HG02973 (cell line): Measurements from ENCODE around the gene MSH2.
"Not testable (repeated sequence)": the region's sequence is repeated elsewhere in the genome, so short reads cannot be mapped to it uniquely, and the experiment has no call there.

Experiments
- ATAC-seq: cut with Tn5 transposase; IDR thresholded peaks from one replicate; pipeline ENCODE4 v1.9.1; 2021; ENCODE audit warnings: moderate library complexity; ENCODE audit not compliant: unreplicated experiment

The MSH2 gene

GRCh38 chr2:47402805-47403608 is at the start of gene MSH2:
Gene MSH2, plus strand, starts transcription at chr2:47403156. Its CDS starts 36 bp downstream, at chr2:47403192.
- ATAC-seq = peak; percentile 93

GRCh38 chr2:47354013-47354847 is 48.7 kb upstream of the MSH2 start:
- ATAC-seq = no peak

GRCh38 chr2:47354848-47355204 is 48.1 kb upstream of the MSH2 start:
- no peak for ATAC-seq

GRCh38 chr2:47357483-47357882 is 45.5 kb upstream of the MSH2 start:
- no peak for ATAC-seq

GRCh38 chr2:47359375-47359868 is 43.5 kb upstream of the MSH2 start:
- no peak for ATAC-seq

DNA sequence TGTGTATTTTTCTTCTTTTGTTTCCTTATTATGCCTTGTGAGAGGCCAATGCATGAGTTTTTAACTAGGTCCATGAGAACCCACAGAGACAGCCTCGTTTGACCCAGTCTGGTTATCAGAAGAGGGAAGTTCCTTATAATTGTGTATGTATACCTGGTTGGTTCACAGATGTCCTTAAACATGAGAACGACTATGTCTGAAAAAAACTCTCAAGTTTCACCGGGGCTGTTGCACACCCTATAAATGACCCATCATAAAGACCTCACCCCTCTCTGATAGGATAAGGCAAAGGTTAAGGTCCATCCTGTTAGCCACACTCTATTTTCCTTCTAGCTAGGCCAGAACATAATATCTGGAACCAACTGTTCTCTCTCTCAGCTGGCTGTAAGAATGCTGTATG is 42.7 kb upstream of the MSH2 start:
- ATAC-seq = no peak

DNA sequence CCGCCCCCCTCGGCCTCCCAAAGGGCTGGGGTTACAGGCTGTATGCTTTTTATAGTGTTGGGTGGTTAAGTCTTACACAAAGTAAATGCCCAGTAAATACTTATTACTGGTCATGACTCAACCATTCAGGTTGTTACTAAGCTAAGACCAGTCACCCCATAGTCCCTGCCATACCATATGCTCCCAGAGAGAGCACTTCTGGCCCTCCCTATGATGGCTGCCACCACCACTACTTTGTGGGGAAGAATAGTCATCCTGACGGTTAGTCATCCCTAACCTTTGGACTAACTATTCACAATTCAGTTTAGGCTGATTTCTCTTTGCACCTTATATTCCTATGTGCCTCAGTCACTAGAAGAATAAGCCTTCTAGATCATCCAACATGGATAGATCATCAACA is 42.0 kb upstream of the MSH2 start:
- no peak for ATAC-seq

DNA sequence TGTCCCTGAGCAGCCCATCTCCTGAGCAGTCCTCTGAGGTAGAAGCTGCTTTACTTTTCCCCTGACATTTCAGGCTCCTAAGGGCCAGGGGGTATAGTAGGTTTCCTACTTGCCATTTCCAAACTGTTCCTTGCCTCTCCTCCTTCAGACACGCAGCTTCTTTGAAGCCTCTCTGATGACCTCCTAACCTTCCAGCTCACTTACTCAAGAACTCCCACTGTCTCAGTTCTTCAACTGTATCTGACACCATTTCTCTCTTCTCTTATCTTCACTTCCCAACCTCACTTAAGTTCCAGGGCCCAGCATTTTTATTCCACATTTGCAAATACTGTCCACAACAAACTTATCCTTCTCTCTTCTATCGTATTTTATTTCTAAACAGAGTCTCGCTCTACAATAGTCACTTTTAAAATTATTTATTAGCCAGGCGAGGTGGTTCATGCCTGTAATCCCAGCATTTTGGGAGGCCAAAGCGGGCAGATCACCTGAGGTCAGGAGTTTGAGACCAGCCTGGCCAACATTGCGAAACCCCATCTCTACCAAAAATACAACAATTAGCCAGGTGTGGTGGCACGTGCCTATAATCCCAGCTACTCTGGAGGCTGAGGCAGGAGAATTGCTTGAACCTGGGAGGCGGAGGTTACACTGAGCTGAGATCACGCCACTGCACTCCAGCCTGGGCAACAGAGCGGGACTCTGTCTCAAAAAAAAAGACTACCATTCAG is 41.3 kb upstream of the MSH2 start:
- not testable (repeated sequence) for ATAC-seq

GRCh38 chr2:47373747-47374146 is 29.2 kb upstream of the MSH2 start:
- ATAC-seq = no peak

- no peak for ATAC-seq
These were observed 27.6 kb upstream of the MSH2 start for GRCh38 chr2:47375307-47375706.

DNA sequence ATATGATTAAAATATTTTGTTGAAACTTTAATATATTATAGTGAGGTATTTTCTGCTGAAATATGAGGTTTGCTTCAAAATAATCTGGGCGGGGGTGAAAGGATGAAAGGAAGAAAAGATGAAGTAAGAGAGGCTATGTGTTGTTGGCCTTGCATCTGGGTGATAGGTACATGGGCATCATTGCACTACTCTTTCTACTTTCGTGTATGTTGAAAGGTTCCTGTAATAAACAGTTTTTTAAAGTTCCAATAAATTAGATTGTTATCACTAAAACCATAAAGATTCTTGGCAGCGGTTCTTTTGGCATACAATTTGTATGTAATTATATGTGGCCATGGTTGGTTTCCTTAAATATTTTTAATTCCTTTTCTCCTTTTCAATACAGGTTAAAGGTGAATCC is 23.6 kb upstream of the MSH2 start:
- ATAC-seq = no peak

- ATAC-seq = no peak
These were observed 21.5 kb upstream of the MSH2 start for GRCh38 chr2:47381408-47381807.

DNA sequence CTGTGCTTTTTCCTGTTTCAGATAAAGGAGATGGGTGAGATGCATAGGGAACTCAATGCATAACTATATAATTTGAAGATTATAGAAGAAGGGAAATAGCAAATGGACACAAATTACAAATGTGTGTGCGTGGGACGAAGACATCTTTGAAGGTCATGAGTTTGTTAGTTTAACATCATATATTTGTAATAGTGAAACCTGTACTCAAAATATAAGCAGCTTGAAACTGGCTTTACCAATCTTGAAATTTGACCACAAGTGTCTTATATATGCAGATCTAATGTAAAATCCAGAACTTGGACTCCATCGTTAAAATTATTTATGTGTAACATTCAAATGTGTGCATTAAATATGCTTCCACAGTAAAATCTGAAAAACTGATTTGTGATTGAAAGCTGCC is 16.4 kb upstream of the MSH2 start:
- no peak for ATAC-seq

DNA sequence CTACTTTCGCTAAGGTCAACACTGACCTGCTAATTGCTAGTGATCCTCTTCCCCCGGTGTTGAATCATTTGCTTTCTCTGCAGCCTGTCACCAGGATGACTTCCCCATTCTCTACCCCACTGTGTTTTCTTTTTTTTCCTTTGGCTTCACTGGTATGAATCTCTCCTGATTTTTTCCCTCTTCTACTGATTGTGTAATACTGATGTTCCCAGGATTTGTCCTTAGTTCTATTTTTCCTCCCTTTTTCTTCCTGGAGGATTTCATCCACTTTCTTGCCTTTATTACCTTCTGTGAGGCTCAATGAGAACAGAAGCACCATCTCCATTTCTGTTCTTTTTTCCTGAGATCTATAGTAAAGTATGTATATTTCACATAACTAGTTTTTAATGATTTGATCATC is 14.1 kb upstream of the MSH2 start:
- no peak for ATAC-seq

GRCh38 chr2:47389692-47390091 is 13.3 kb upstream of the MSH2 start:
- ATAC-seq = no peak

GRCh38 chr2:47401789-47402554 is 984 bp upstream of the MSH2 start:
- no peak for ATAC-seq

GRCh38 chr2:47402555-47402804 is 476 bp upstream of the MSH2 start:
- ATAC-seq = no peak

DNA sequence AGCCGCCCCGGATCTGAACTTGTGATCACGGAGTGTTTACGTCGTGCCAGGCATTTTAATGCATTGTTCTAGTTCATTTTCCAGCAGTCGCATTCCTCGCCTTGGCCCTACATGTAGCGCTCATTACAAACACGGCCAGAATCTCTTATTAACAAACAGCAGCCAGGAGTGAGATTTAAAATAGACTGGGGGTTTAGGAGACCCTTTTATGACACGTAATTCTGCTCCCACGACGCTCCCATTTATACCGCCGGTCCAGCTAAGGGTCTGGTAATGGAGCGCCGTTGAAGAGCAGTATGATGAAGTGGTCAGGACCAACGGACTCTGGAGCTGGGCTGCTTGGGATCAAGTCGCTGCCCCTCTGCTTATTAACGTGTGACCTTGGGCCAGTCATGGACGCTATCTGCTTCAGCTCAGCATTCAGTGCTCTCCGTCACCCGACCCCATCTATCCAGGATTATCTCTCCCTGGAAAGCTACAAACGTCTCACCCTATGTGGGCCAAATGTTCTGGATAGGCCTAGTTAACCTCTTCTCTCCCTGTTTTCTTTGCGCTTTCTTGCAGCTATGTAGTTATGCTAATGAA is 745 bp downstream of the MSH2 start:
- peak; percentile 2 for ATAC-seq

DNA sequence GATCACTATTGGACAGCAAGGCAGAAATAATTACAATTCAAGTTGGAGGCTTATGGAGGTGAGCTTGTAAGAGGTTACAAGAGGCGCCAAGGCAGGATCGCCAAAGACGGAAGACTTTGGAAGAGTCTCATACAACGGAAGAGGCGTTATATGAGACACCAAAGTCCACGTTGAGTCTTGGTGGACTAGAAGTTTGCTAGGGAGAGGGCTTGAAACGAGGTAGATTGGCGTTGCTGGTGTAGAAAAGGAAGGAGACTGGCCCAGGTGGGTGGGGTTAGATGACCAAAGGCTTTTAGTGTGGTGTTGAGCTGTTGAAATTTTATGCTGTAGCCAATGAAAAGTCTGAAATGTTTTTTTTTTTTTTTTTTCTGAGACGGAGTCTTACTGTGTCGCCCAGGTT is 1.4 kb downstream of the MSH2 start:
- ATAC-seq = no peak

- ATAC-seq = no peak
These were observed 2.8 kb downstream of the MSH2 start for GRCh38 chr2:47405757-47406156.
